Measurements from ENCODE around the gene PRKCB. TPM values are rescaled to one million over a fixed set of nuclear protein-coding genes. Genes with fewer than 3 reads are reported as not detected.
"Not testable (repeated sequence)": the region's sequence is repeated elsewhere in the genome, so short reads cannot be mapped to it uniquely, and the experiment has no call there.

Gene PRKCB
- total and polyA plus RNA-seq, 9 donors, result 0.38 to 5.0 (median 1.2) TPM

DNA sequence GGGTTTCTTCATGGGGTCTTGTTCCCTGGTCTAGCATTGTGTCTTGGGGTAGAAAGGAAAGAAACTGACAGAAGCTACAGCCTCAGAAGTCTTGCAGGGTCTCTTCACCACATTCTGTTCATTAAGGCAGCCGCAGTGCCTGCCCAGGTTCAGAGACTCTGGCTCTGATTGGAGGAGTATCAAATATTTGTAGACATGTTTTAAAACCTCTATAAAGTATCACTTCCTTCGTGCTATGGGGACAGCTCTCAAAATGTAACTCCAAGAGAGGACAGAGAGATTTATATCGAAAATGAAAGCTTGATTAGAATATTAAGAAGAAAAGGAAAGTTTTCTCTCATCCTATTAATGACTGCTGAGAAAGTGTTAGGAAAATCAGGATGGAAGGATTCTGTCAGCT, 313.3 kb downstream of the PRKCB start:
- TF ChIP-seq POLR2A (IDR thresholded peaks at IDR 0.05) (no peak), EP300 (IDR thresholded peaks at IDR 0.05) (no peak)
- TF ChIP-seq, protein P1, sequence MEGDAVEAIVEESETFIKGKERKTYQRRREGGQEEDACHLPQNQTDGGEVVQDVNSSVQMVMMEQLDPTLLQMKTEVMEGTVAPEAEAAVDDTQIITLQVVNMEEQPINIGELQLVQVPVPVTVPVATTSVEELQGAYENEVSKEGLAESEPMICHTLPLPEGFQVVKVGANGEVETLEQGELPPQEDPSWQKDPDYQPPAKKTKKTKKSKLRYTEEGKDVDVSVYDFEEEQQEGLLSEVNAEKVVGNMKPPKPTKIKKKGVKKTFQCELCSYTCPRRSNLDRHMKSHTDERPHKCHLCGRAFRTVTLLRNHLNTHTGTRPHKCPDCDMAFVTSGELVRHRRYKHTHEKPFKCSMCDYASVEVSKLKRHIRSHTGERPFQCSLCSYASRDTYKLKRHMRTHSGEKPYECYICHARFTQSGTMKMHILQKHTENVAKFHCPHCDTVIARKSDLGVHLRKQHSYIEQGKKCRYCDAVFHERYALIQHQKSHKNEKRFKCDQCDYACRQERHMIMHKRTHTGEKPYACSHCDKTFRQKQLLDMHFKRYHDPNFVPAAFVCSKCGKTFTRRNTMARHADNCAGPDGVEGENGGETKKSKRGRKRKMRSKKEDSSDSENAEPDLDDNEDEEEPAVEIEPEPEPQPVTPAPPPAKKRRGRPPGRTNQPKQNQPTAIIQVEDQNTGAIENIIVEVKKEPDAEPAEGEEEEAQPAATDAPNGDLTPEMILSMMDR (IDR thresholded peaks at IDR 0.05), result no peak
- WGBS, 3 donors, result 68 to 83% (median 71%) methylated on average over 3 of the region's 3 CpGs
- DNase-seq, result no peak
- Histone ChIP-seq H3K9me3 (no peaks in the 10 kb centered on the region), H3K27me3 (no peaks in the 10 kb centered on the region), H3K4me1 (ENCODE audit: insufficient read depth) (no peaks in the 10 kb centered on the region), H3K27ac (no peak overlapping the region), H3K4me3 (no peak overlapping the region), H3K36me3 (no peaks in the 10 kb centered on the region)
- intact Hi-C loops (cut with DNase I), result no loop called here

DNA sequence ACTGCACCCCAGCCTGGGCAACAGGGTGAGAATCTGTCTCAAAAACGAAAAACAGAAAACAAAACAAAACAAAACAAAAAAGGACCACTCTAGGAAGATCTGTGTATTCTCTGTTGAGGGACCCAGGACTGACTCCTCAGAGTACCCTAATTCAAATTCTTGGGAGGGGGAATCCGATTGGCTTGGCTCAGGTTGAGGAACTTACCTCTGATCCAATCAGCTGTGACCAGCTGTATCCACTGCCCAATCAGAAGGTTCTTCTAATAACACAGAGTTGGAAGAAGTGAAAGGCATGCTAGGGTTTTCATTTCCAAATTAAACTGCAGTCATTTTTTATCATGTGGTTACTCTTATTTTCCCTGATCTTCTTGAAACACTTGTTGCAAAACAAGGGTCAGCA, 314.5 kb downstream of the PRKCB start:
- 54 to 74% (median 59%) methylated on average over 2 of the region's 2 CpGs for WGBS, 3 donors
- DNase-seq, result no peak
- intact Hi-C loops (cut with DNase I), result no loop called here
- no peak overlapping the region for H3K4me3 ChIP-seq
- no peaks in the 10 kb centered on the region for H3K9me3 ChIP-seq
- H3K36me3 ChIP-seq, result no peaks in the 10 kb centered on the region
- TF ChIP-seq, protein P1 (IDR thresholded peaks at IDR 0.05), result no peak
- no peak for TF ChIP-seq POLR2A (IDR thresholded peaks at IDR 0.05)
- no peak for TF ChIP-seq EP300 (IDR thresholded peaks at IDR 0.05)
- H3K27me3 ChIP-seq, result no peaks in the 10 kb centered on the region
- no peak overlapping the region for H3K27ac ChIP-seq
- H3K4me1 ChIP-seq (ENCODE audit: insufficient read depth), result no peaks in the 10 kb centered on the region

DNA sequence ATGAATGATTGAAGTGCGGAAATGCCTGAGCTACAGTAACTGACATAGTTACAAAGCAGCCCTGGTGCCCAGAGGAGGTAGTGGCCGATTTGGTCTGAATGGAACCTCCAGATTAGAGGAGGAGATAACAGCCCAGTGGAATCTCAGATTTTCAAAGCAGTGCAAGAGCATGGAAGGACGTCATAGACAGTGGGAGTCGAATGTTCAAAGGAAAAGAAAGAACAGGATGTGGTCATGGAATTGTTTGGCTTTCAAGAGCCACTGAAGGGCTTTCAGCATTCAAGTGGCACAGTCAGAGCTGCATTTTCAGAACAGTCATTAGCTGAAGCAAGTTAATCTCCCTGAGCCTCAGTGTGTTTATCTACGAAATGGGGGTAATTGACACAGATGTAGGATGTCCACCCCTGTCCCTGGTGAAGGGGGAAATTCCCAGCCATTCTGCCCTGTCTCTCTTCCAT, 315.7 kb downstream of the PRKCB start:
- Histone ChIP-seq H3K9me3 (no peaks in the 10 kb centered on the region), H3K4me3 (no peak overlapping the region), H3K36me3 (no peaks in the 10 kb centered on the region), H3K4me1 (ENCODE audit: insufficient read depth) (no peaks in the 10 kb centered on the region), H3K27me3 (no peaks in the 10 kb centered on the region), H3K27ac (no peak overlapping the region)
- 45 to 61% (median 47%) methylated on average over 5 of the region's 5 CpGs for WGBS, 3 donors
- DNase-seq, result no peak
- intact Hi-C loops (cut with DNase I), result no loop called here
- TF ChIP-seq POLR2A (IDR thresholded peaks at IDR 0.05) (no peak), EP300 (IDR thresholded peaks at IDR 0.05) (no peak)
- TF ChIP-seq, protein P1 (IDR thresholded peaks at IDR 0.05), result no peak

DNA sequence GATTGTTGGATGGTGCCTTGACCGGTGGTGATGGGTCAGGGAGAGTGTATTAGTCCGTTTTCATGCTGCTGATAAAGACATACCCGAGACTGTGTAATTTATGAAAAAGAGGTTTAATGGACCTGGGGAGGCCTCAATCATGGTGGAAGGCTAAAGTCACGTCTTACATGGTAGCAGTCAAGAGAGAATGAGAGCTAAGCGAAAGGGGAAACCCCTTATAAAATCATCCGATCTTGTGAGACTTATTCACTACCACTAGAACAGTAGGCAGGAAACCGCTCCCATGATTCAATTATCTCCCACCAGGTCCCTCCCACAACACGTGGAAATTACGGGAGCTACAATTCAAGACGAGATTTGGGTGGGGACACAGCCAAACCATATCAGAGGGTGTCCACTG, 316.3 kb downstream of the PRKCB start:
- H3K9me3 ChIP-seq; H3K27me3 ChIP-seq; DNase-seq; H3K36me3 ChIP-seq; H3K4me3 ChIP-seq; H3K27ac ChIP-seq; H3K4me1 ChIP-seq (ENCODE audit: insufficient read depth); intact Hi-C loops (cut with DNase I): not testable (repeated sequence)
- 49 to 64% (median 53%) methylated on average over 10 of the region's 10 CpGs for WGBS, 3 donors

DNA sequence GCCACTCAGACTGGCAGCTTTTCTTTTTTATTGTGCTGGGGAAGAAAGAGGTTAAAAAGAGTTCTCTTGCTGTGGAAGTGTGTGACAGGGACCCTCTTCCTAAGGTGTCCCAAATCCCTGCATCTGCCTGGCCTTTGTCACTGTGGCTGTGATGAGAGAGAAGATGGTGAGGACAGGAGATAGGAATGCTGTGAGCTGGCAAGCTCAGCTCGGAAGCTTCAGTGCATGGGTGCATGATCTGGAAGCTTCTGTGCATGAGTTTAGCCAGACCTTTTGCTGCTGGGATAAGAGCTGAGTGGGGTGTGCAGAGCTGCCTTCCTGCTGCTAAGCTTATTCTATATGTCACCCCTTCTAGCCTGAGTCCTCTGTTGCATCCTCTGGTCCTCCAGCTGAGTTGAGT, 317.0 kb downstream of the PRKCB start:
- no peak overlapping the region for H3K27ac ChIP-seq

More for the DNA sequence above, 317.0 kb downstream of the PRKCB start:
- Histone ChIP-seq H3K4me3 (no peak overlapping the region), H3K27me3 (no peaks in the 10 kb centered on the region), H3K36me3 (no peaks in the 10 kb centered on the region), H3K9me3 (no peaks in the 10 kb centered on the region), H3K4me1 (ENCODE audit: insufficient read depth) (no peaks in the 10 kb centered on the region)
- intact Hi-C loops (cut with DNase I), result no loop called here
- DNase-seq, result no peak
- TF ChIP-seq, protein P1 (IDR thresholded peaks at IDR 0.05), result no peak
- TF ChIP-seq POLR2A (IDR thresholded peaks at IDR 0.05), result no peak
- no peak for TF ChIP-seq EP300 (IDR thresholded peaks at IDR 0.05)
- WGBS, 3 donors, result 53 to 57% (median 53%) methylated on average over 1 of the region's 1 CpG

Data from ovary (tissue), 9 donors.